T-helper 2 cell treated with Interferon-gamma antibody and Interleukin-4, amounts not matched to agents 5 μg/mL and 100 μg/mL, for 36 hours (primary cell): ENCODE data around the gene CCDC201.
"Not testable (repeated sequence)": the region's sequence is repeated elsewhere in the genome, so short reads cannot be mapped to it uniquely, and the experiment has no call there.

Experiments
- DNase-seq: peaks from one replicate; pipeline ENCODE4 v3.0.0; 2021; ENCODE audit warnings: low spot score
- H3K27ac Mint-ChIP-seq: one replicate; pipeline ENCODE4 v1.8.0; 2021; ENCODE audit warnings: mild to moderate bottlenecking, mixed read lengths
- H3K27me3 Mint-ChIP-seq: one replicate; pipeline ENCODE4 v1.8.0; 2021; ENCODE audit warnings: low read depth, mixed read lengths
- H3K36me3 Mint-ChIP-seq: one replicate; pipeline ENCODE4 v1.8.0; 2021; ENCODE audit warnings: low read depth, mixed read lengths
- H3K4me1 Mint-ChIP-seq: one replicate; pipeline ENCODE4 v1.8.0; 2021; ENCODE audit warnings: low read depth, mixed read lengths
- H3K4me3 Mint-ChIP-seq: one replicate; pipeline ENCODE4 v1.8.0; 2022; ENCODE audit warnings: mild to moderate bottlenecking, moderate library complexity, mixed read lengths
- H3K9me3 Mint-ChIP-seq: one replicate; pipeline ENCODE4 v1.8.0; 2021; ENCODE audit warnings: mixed read lengths

CCDC201 gene

GRCh38 chr7:45874408-45875131 is 1.7 kb upstream of the CCDC201 start:
- H3K27me3 Mint-ChIP-seq = peaks cover 3% of the 10 kb centered on the region
- H3K9me3 Mint-ChIP-seq = no peaks in the 10 kb centered on the region
- DNase-seq = no peak
- H3K4me1 Mint-ChIP-seq = no peaks in the 10 kb centered on the region
- no peak overlapping the region for H3K27ac Mint-ChIP-seq
- H3K4me3 Mint-ChIP-seq = no peak overlapping the region
- H3K36me3 Mint-ChIP-seq = no peaks in the 10 kb centered on the region

GRCh38 chr7:45873355-45873754 is 473 bp upstream of the CCDC201 start:
- Mint-ChIP-seq H3K4me1 (no peaks in the 10 kb centered on the region), H3K9me3 (no peaks in the 10 kb centered on the region), H3K27me3 (peaks cover 3% of the 10 kb centered on the region), H3K27ac (no peak overlapping the region), H3K4me3 (no peak overlapping the region), H3K36me3 (no peaks in the 10 kb centered on the region)
- no peak for DNase-seq

DNA sequence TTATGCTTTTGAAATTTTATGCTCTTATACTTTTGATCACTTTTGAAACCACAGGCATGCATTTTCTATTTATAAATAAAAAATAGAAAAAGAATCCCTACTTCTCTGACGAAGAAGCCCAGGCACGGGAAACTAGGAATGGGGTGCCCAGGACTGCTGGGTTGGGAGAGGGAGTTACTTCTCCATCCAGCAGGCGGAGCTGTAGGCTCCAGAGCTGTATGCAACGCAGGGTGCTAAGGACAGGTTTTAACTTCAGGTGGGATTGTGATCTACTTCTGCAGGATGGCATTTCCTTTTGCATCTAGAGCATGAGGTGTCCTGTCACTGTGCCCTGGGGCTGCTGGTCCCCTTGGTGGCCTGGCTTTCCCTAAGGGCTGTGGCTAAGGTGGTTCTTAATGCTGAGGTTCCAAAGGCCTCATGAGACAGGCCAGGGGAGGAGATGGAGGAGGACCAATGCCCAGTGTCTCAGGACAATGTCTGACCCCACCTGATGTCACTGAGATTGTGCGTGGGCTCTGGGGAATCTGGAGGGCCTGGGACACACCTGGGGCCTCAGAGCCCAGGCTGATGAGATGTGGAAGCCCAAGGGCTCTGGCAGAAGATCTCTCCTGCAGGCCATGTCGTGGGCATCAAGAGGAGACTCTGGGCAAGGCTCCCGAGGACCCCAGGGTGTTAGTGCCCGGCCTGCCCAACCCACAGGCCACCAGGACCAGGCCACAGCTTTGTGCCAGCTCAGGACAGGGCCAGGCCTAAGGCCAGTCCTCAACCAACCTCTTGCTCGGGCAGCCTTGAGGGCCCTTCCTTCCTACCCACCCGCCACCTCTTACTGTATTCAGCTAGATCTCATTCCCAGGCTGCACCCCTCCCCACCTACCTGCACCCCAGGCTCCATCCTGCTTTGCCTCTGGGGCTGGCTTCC is 507 bp downstream of the CCDC201 start:
- Mint-ChIP-seq H3K27me3 (peaks cover 3% of the 10 kb centered on the region), H3K4me3 (no peak overlapping the region), H3K27ac (no peak overlapping the region), H3K36me3 (no peaks in the 10 kb centered on the region), H3K4me1 (no peaks in the 10 kb centered on the region), H3K9me3 (no peaks in the 10 kb centered on the region)
- DNase-seq = no peak

- H3K27me3 Mint-ChIP-seq = peaks cover 3% of the 10 kb centered on the region
- H3K36me3 Mint-ChIP-seq = no peaks in the 10 kb centered on the region
- no peak for DNase-seq
- no peaks in the 10 kb centered on the region for H3K4me1 Mint-ChIP-seq
- no peaks in the 10 kb centered on the region for H3K9me3 Mint-ChIP-seq
- H3K27ac Mint-ChIP-seq = no peak overlapping the region
- H3K4me3 Mint-ChIP-seq = no peak overlapping the region
Measured at GRCh38 chr7:45869426-45869825, 3.5 kb downstream of the CCDC201 start.

GRCh38 chr7:45867471-45867870 is 5.4 kb downstream of the CCDC201 start:
- H3K4me1 Mint-ChIP-seq = no peaks in the 10 kb centered on the region
- H3K9me3 Mint-ChIP-seq = no peaks in the 10 kb centered on the region
- H3K27ac Mint-ChIP-seq = no peak overlapping the region
- H3K27me3 Mint-ChIP-seq = peaks cover 3% of the 10 kb centered on the region
- no peaks in the 10 kb centered on the region for H3K36me3 Mint-ChIP-seq
- no peak overlapping the region for H3K4me3 Mint-ChIP-seq
- no peak for DNase-seq

GRCh38 chr7:45865594-45866410 is 7.1 kb downstream of the CCDC201 start:
- H3K27ac Mint-ChIP-seq = no peak overlapping the region
- no peaks in the 10 kb centered on the region for H3K9me3 Mint-ChIP-seq
- no peaks in the 10 kb centered on the region for H3K36me3 Mint-ChIP-seq
- H3K4me3 Mint-ChIP-seq = no peak overlapping the region
- peaks cover 3% of the 10 kb centered on the region for H3K27me3 Mint-ChIP-seq
- no peaks in the 10 kb centered on the region for H3K4me1 Mint-ChIP-seq
- no peak for DNase-seq

DNA sequence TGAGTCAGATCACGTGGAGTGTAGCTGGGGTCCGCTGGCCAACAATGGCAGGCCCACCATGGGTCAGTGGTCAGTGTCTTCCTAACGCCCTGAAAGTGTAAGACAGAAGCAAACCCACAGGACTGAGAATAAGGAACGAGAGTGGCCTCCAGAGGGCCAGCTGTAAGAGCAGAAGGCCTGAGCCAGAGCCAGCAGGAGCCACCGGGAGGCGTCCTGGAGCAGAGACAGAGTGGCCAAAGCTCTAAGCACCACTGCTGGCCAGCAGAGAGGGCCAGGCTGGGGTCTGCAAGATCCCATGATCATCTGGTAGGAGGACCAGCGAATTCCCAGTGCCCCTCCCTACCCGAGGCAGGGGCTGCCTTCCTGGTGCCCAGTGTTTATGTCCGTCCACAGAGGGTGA is 9.2 kb downstream of the CCDC201 start:
- no peaks in the 10 kb centered on the region for H3K27me3 Mint-ChIP-seq
- no peaks in the 10 kb centered on the region for H3K36me3 Mint-ChIP-seq
- H3K4me1 Mint-ChIP-seq = no peaks in the 10 kb centered on the region
- no peak overlapping the region for H3K27ac Mint-ChIP-seq
- no peak for DNase-seq
- no peaks in the 10 kb centered on the region for H3K9me3 Mint-ChIP-seq
- no peak overlapping the region for H3K4me3 Mint-ChIP-seq

DNA sequence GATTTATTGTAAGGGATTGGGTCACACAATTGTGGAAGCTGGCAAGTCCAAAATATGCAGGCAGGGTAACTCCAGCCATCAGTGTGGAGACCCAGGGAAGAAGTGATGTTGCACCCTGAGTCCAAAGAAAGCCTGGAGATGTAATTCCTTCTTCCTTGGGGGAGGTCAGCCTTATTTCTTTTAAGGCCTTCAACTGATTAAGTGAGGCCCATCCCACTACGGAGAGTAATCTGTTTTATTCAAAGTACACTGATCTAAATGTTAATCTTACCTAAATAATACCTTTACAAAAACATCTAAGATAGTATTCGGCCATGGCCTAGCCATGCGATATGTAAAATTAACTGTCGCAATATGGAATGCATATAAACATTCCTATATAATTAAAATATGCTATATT is 16.0 kb downstream of the CCDC201 start:
- not testable (repeated sequence) for H3K4me1 Mint-ChIP-seq, DNase-seq, H3K36me3 Mint-ChIP-seq, H3K9me3 Mint-ChIP-seq, H3K4me3 Mint-ChIP-seq, H3K27ac Mint-ChIP-seq, H3K27me3 Mint-ChIP-seq

DNA sequence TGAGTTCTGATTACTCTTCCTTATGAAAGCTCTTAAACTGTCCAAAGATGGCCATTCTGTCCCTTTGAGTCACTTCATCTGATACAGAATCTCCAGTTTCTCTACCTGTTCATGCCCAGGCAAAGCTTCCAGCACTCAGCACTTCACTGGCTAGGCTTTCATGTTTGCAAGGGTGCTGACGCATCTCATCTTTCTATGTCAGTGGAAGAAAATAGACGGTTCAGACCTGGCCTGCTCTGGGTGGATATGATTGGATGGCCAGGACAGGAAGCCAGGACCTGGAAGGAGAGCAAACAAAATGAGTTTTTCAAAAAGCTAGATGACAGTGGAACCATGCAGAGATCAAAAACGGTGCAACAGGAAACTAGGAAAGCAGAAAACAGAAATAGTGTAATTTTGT is 17.2 kb downstream of the CCDC201 start:
- H3K4me1 Mint-ChIP-seq, H3K9me3 Mint-ChIP-seq, H3K36me3 Mint-ChIP-seq, H3K4me3 Mint-ChIP-seq, DNase-seq, H3K27ac Mint-ChIP-seq, H3K27me3 Mint-ChIP-seq: not testable (repeated sequence)

DNA sequence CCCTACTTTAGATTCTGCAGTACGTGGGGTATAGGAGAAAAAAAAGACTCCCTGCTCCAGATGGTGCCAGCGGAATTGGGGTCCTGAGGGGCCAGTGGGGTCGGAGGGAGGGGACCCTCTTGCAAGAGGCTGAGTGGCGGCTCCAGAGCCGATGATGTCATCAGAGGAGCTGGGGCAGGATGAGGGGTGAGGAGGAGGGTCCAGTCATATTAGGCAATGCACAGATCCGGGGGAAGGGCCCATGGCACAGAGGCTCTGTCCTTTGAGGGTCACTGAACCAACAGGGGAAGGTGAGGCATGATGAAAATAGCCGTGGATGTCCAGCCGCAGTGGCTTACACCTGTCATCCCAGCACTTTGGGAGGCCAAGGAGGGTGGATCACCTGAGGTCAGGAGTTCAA is 19.4 kb downstream of the CCDC201 start:
- not testable (repeated sequence) for DNase-seq, H3K36me3 Mint-ChIP-seq, H3K4me3 Mint-ChIP-seq, H3K9me3 Mint-ChIP-seq, H3K27me3 Mint-ChIP-seq, H3K4me1 Mint-ChIP-seq, H3K27ac Mint-ChIP-seq

GRCh38 chr7:45852984-45853383 is 19.9 kb downstream of the CCDC201 start:
- not testable (repeated sequence) for H3K4me3 Mint-ChIP-seq, H3K4me1 Mint-ChIP-seq, H3K36me3 Mint-ChIP-seq, H3K27me3 Mint-ChIP-seq, DNase-seq, H3K27ac Mint-ChIP-seq, H3K9me3 Mint-ChIP-seq

- H3K4me3 Mint-ChIP-seq, H3K36me3 Mint-ChIP-seq, DNase-seq, H3K4me1 Mint-ChIP-seq, H3K9me3 Mint-ChIP-seq, H3K27me3 Mint-ChIP-seq, H3K27ac Mint-ChIP-seq: not testable (repeated sequence)
Measured at GRCh38 chr7:45848734-45849133, 24.1 kb downstream of the CCDC201 start.

GRCh38 chr7:45846536-45846935 is 26.3 kb downstream of the CCDC201 start:
- H3K36me3 Mint-ChIP-seq, H3K27ac Mint-ChIP-seq, H3K4me1 Mint-ChIP-seq, H3K27me3 Mint-ChIP-seq, H3K4me3 Mint-ChIP-seq, DNase-seq, H3K9me3 Mint-ChIP-seq: not testable (repeated sequence)
